Epithelial cell of esophagus (primary cell): ENCODE results near the gene TAP1.
"Not testable (repeated sequence)": the region's sequence is repeated elsewhere in the genome, so short reads cannot be mapped to it uniquely, and the experiment has no call there.

Source experiments
- DNase-seq: peaks from one replicate; pipeline ENCODE4 v3.0.0; 2010; ENCODE audit warnings: low read depth
- H3K4me3 ChIP-seq: 2 replicates; pipeline ENCODE4 v1.5.1; 2011; ENCODE audit warnings: mild to moderate bottlenecking, low read length, control low read depth
- TF ChIP-seq, protein P1 (sequence below): IDR thresholded peaks from 2 replicates; pipeline ENCODE4 v1.5.1; 2011; ENCODE audit warnings: low read depth, mild to moderate bottlenecking, low read length, control low read depth, inconsistent platforms; ENCODE audit not compliant: insufficient read depth; ENCODE audit errors: missing control alignments

The TAP1 gene

DNA sequence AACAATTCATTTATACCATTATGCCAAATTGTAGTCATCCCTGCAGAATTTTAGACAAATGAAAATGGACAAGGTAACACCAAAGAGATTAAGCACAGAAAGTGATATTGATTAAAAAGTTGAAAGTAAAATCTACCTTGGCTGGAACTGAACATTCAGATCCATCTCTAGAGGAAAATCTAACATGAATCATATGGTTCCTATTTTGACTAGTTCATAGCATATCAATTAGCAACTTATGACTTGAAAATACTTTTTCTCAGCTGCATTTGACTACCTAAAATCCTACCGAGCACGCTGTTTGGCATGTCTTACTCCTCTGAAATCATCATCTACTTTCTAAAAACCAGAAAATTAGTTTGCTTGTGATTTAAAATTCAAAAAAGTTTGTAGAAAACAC is 23.1 kb upstream of the TAP1 start:
- no peak overlapping the region for H3K4me3 ChIP-seq
- TF ChIP-seq, protein P1, sequence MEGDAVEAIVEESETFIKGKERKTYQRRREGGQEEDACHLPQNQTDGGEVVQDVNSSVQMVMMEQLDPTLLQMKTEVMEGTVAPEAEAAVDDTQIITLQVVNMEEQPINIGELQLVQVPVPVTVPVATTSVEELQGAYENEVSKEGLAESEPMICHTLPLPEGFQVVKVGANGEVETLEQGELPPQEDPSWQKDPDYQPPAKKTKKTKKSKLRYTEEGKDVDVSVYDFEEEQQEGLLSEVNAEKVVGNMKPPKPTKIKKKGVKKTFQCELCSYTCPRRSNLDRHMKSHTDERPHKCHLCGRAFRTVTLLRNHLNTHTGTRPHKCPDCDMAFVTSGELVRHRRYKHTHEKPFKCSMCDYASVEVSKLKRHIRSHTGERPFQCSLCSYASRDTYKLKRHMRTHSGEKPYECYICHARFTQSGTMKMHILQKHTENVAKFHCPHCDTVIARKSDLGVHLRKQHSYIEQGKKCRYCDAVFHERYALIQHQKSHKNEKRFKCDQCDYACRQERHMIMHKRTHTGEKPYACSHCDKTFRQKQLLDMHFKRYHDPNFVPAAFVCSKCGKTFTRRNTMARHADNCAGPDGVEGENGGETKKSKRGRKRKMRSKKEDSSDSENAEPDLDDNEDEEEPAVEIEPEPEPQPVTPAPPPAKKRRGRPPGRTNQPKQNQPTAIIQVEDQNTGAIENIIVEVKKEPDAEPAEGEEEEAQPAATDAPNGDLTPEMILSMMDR = no peak
- DNase-seq = no peak

DNA sequence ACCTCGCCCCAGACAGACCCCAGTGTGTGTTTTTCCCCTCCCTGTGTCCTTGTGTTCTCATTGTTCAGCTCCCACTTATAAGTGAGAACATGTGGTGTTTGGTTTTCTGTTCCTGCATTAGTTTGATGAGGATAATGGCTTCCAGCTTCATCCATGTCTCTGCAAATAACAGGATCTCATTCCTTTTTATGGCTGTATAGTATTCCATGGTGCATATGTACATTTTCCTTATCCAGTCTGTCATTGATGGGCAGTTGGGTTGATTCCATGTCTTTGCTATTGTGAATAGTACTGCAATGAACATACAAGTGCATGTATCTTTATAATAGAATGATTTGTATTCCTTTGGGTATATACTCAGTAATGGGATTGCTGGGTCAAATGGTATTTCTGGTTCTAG is 20.4 kb upstream of the TAP1 start:
- DNase-seq, H3K4me3 ChIP-seq: not testable (repeated sequence)

DNA sequence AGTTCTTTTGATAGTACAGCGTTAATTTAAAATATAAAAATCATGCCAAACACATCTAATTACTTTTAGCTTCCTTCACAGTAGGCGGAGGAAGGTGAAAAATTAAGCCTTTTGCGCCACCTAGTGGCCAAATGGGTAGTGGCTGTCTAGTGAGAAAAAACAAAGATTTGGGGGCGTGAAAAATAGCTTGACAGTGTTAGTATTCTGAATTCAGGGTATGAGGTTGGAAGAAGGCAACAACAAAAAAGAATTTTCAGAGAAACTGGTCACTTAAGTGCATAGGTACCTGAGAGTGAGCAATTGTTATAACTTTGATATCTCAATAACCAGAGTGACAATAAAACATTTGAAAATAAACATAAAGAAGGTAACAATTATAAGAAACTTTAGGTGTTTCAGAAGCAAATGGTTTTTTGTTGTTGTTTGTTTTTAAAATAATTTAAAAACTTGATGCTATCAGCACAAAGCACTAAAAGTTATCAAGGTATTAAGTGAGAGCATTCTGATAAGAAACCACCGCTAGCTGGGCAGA is 14.8 kb upstream of the TAP1 start:
- H3K4me3 ChIP-seq = no peak overlapping the region
- DNase-seq = peak; percentile 73
- TF ChIP-seq, protein P1 = peak; percentile 91

DNA sequence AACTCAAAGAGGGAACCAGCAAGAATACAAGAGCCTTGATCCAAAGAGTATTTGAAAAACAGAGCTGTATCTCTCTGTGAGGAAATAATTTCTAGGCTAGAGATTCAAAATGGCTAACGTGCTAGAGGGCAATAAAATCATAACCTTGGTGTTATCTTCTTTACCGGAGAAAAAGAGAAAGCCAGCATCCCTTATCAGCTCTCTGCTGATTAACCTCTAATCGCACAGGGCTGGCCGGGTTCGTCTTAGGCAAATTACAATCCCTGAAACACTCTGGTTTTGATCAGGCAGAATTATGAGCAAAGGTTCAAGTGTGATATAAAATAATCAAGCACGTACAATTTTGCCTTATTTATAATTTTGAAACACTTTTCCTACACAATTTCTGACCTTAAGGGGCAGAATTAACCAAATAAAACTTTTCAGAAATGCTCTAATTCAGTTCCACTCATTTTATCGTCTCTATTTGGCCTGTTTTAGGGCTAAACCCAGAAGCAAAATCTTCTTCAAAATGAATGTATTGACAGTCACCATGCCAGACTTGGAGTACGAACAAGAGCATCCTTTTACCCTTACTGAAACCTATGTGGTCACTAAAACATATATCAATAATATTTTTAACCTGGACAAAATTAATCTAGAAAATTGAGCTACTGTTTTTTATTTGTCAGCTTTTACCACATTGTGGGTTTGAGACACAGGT is 14.2 kb upstream of the TAP1 start:
- TF ChIP-seq, protein P1 = no peak
- no peak for DNase-seq
- no peak overlapping the region for H3K4me3 ChIP-seq

DNA sequence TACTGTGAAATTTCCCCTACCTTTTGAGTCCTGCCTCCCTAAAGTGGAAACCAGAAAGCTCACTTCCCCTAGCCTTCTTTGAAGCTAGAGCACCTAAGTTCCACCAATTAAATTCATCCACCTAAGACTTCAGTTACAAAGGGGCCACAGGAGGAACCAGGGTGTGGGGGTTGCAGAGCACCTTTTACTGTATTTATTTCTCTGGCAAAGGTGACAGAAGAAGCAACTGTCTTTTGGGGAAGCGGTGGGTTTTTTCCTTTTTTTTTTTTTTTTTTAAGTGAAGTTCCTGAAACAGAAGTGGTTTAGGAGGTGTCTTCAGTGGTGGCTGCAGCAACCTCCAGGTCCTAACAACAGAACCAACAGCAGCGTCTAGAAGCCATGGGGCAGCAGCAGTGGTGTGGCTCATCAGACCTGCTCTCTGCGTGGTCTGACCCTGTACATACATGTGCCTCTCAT is 13.5 kb upstream of the TAP1 start:
- TF ChIP-seq, protein P1 = no peak
- H3K4me3 ChIP-seq = no peak overlapping the region
- no peak for DNase-seq

DNA sequence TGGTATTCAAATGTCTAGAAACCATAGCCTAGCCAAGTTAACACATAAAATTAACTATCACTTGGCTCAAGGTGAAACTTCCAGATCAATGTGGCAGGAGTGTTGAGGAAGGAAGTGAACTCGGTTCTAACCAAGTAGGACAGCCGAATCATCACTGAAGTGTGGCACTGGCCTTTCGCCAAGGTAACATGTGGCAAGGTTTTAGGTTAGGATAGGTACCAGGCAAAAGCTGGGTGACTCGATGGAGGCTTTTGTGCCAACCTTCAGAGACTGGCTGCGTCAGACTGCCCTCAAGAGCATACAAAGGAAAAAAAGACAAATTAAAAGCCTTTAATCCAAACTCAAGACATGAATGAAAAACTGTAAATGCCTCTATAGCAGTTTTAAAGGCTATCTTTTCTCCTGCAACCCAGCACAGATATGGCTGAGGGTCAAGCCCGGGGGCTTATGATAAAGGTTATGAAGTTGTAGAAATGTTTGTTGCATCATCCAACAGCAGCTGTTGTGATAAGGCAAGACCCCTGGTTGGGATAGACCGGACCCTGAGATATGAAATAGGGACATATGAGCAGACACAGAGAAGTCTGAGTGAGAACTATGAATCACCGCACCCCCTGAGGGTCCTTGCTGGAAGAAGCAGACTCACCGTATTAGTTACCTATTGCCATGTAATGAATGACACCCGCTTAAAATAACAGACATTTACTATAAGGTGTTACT is 12.4 kb upstream of the TAP1 start:
- no peak for DNase-seq
- TF ChIP-seq, protein P1 = no peak
- H3K4me3 ChIP-seq = no peak overlapping the region

DNA sequence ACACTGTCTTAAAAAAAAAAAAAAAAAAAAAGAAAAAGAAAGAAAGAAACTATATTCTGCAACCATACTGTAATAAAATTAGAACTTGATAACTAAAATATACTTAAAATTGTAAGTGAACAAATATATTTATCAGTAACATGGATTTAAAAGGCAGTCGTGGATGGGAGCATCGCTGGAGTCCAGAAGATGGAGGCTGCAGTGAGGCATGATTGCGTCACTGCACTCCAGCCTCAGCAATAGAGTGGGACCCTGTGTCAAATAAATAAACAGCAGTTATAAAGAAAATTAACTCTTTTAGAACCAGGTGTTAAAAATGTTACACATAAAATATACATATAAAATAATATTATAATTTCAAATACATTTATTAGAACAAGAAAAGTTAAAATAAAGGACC is 9.2 kb upstream of the TAP1 start:
- no peak overlapping the region for H3K4me3 ChIP-seq
- no peak for DNase-seq
- TF ChIP-seq, protein P1 = no peak
